HG02571 (cell line): ENCODE data around the gene HSD17B7.
"Not testable (repeated sequence)": the region's sequence is repeated elsewhere in the genome, so short reads cannot be mapped to it uniquely, and the experiment has no call there.

ENCODE experiments used
- ATAC-seq: cut with Tn5 transposase; IDR thresholded peaks from one replicate; pipeline ENCODE4 v1.9.1; 2021; ENCODE audit warnings: mild to moderate bottlenecking, moderate library complexity; ENCODE audit not compliant: unreplicated experiment

HSD17B7 gene

GRCh38 chr1:162799995-162800830 is 9.7 kb downstream of the HSD17B7 start:
- ATAC-seq, result not testable (repeated sequence)

GRCh38 chr1:162807503-162807902 is 17.0 kb downstream of the HSD17B7 start:
- ATAC-seq, result not testable (repeated sequence)

- not testable (repeated sequence) for ATAC-seq
Measured at GRCh38 chr1:162812357-162812756, 21.9 kb downstream of the HSD17B7 start.

- ATAC-seq, result not testable (repeated sequence)
Measured at GRCh38 chr1:162818136-162818535, 27.6 kb downstream of the HSD17B7 start.

- not testable (repeated sequence) for ATAC-seq
Measured at GRCh38 chr1:162818666-162819065, 28.2 kb downstream of the HSD17B7 start.

- ATAC-seq, result no peak
Measured at GRCh38 chr1:162822391-162823200, 32.1 kb downstream of the HSD17B7 start.

GRCh38 chr1:162823231-162823630 is 32.7 kb downstream of the HSD17B7 start:
- no peak for ATAC-seq

GRCh38 chr1:162823771-162824525 is 33.4 kb downstream of the HSD17B7 start:
- no peak for ATAC-seq

- no peak for ATAC-seq
Measured at GRCh38 chr1:162829268-162829667, 38.8 kb downstream of the HSD17B7 start.

GRCh38 chr1:162832470-162832869 is 42.0 kb downstream of the HSD17B7 start:
- no peak for ATAC-seq

GRCh38 chr1:162835157-162835899 is 44.8 kb downstream of the HSD17B7 start:
- ATAC-seq, result peak; percentile 62

GRCh38 chr1:162838863-162839262 is 48.4 kb downstream of the HSD17B7 start:
- no peak for ATAC-seq

GRCh38 chr1:162840250-162840839 is 49.8 kb downstream of the HSD17B7 start:
- ATAC-seq, result no peak

- ATAC-seq, result no peak
Measured at GRCh38 chr1:162844153-162844552, 53.7 kb downstream of the HSD17B7 start.

- no peak for ATAC-seq
Measured at GRCh38 chr1:162846256-162847212, 56.0 kb downstream of the HSD17B7 start.

- no peak for ATAC-seq
Measured at GRCh38 chr1:162847839-162848453, 57.4 kb downstream of the HSD17B7 start.

GRCh38 chr1:162849711-162850110 is 59.2 kb downstream of the HSD17B7 start:
- no peak for ATAC-seq

- ATAC-seq, result no peak
Measured at GRCh38 chr1:162851341-162851740, 60.8 kb downstream of the HSD17B7 start.
